GDM1 (cell line): Measurements from ENCODE around the gene HNRNPA0.
"Not testable (repeated sequence)": the region's sequence is repeated elsewhere in the genome, so short reads cannot be mapped to it uniquely, and the experiment has no call there.

ENCODE experiments used
- DNase-seq: peaks from one replicate; lab custom pipeline; 2025; lab: John Stamatoyannopoulos, UW

HNRNPA0 gene

GRCh38 chr5:137754188-137754960 is at the start of gene HNRNPA0:
Gene HNRNPA0, minus strand, starts transcription at chr5:137754363. Its CDS starts 297 bp downstream, at chr5:137754066.
- DNase-seq: peak; percentile 97

GRCh38 chr5:137802282-137803210 is 48.4 kb upstream of the HNRNPA0 start:
- no peak for DNase-seq

- DNase-seq: no peak
Observed at GRCh38 chr5:137800700-137801411, 46.7 kb upstream of the HNRNPA0 start.

- DNase-seq: no peak
Observed at GRCh38 chr5:137796279-137796678, 42.1 kb upstream of the HNRNPA0 start.

GRCh38 chr5:137794863-137795262 is 40.7 kb upstream of the HNRNPA0 start:
- DNase-seq: no peak

- DNase-seq: no peak
Observed at GRCh38 chr5:137792303-137792702, 38.1 kb upstream of the HNRNPA0 start.

- DNase-seq: no peak
Observed at GRCh38 chr5:137791799-137792198, 37.6 kb upstream of the HNRNPA0 start.

GRCh38 chr5:137791387-137791786 is 37.2 kb upstream of the HNRNPA0 start:
- no peak for DNase-seq

GRCh38 chr5:137788560-137788959 is 34.4 kb upstream of the HNRNPA0 start:
- not testable (repeated sequence) for DNase-seq

GRCh38 chr5:137782984-137783536 is 28.9 kb upstream of the HNRNPA0 start:
- no peak for DNase-seq

- DNase-seq: no peak
Observed at GRCh38 chr5:137782055-137782454, 27.9 kb upstream of the HNRNPA0 start.

- no peak for DNase-seq
Observed at GRCh38 chr5:137778772-137779564, 24.8 kb upstream of the HNRNPA0 start.

GRCh38 chr5:137767937-137768336 is 13.8 kb upstream of the HNRNPA0 start:
- DNase-seq: not testable (repeated sequence)

GRCh38 chr5:137761566-137761965 is 7.4 kb upstream of the HNRNPA0 start:
- DNase-seq: no peak

- DNase-seq: no peak
Observed at GRCh38 chr5:137760719-137761516, 6.8 kb upstream of the HNRNPA0 start.

GRCh38 chr5:137760294-137760693 is 6.1 kb upstream of the HNRNPA0 start:
- DNase-seq: no peak

GRCh38 chr5:137758715-137759306 is 4.6 kb upstream of the HNRNPA0 start:
- DNase-seq: no peak

- no peak for DNase-seq
Observed at GRCh38 chr5:137758121-137758520, 4.0 kb upstream of the HNRNPA0 start.

- no peak for DNase-seq
Observed at GRCh38 chr5:137757634-137758033, 3.5 kb upstream of the HNRNPA0 start.
